K562 (cell line): ENCODE measurements around the gene RNF26. TPM values are rescaled to one million over a fixed set of nuclear protein-coding genes. Genes with fewer than 3 reads are reported as not detected.

Experiments used
- ATAC-seq: fragments of 200-7000 bp; cut with Tn5 transposase; 3 replicates; pipeline ENCODE4 v1.9.1; 2020; ENCODE audit warnings: moderate library complexity
- BruUV-seq: library from RNA; stranded (reverse); fragments of 400-500 nt; replicated peaks from 2 replicates; lab custom pipeline; 2021; lab: Mats Ljungman, UMichigan
- CTCF ChIA-PET: fragments of 300-600 bp; formaldehyde crosslinking; extraction: SDS; loops from one replicate; lab custom pipeline; 2021; ENCODE audit warnings: low intra/inter-chr PET ratio; lab: Yijun Ruan, JAX
- POLR2A ChIA-PET: fragments of 300-600, 350-650 bp; sonication (Branson Sonifier 250); formaldehyde crosslinking; extraction: SDS; loops from one replicate; lab custom pipeline; 2021; ENCODE audit warnings: antibody characterized with exemption, inconsistent platforms; lab: Yijun Ruan, JAX
- DNase-seq, 4 experiments: peaks; one replicate each; pipeline versions ENCODE4 v3.0.0 to v3.0.0-alpha.2; 2011 to 2018; ENCODE audit warnings: low spot score in 3 of 4, mixed read lengths in 3 of 4; ENCODE audit errors: extremely low read depth in 1 of 4
- FAIRE-seq: peaks from 2 replicates; lab custom pipeline; 2011; peaks lifted over from hg19 to GRCh38; lab: Jason Lieb, UNC
- H2AFZ ChIP-seq: 2 replicates; pipeline ENCODE4 v1.6.0; 2011; ENCODE audit warnings: low read depth, low read length, control low read depth, inconsistent platforms
- H3K27ac ChIP-seq: fragments of 200-600 bp; 3 replicates; pipeline ENCODE4 v1.8.0; 2011; ENCODE audit warnings: low read depth, mild to moderate bottlenecking, control low read depth, inconsistent platforms, low read length, moderate library complexity, mixed read lengths; ENCODE audit errors: extremely low read depth
- H3K27me3 ChIP-seq, 2 experiments: fragments of 300-600 bp in 1 of 2; 2 replicates in 1 of 2; 3 replicates in 1 of 2; pipeline versions ENCODE4 v1.6.0 to v1.8.0; 2011; ENCODE audit warnings: inconsistent platforms in 2 of 2, low read length in 2 of 2, mild to moderate bottlenecking in 1 of 2, mixed read lengths in 1 of 2, moderate library complexity in 1 of 2; ENCODE audit not compliant: control insufficient read depth in 2 of 2, insufficient read depth in 2 of 2
- H3K36me3 ChIP-seq: fragments of 300-600 bp; 3 replicates; pipeline ENCODE4 v1.8.0; 2011; ENCODE audit warnings: mild to moderate bottlenecking, low read length, inconsistent platforms; ENCODE audit not compliant: control insufficient read depth, insufficient read depth
- H3K4me1 ChIP-seq, 2 experiments: fragments of 200-600 bp in 1 of 2; replicated peaks in 1 of 2; 2 replicates in 1 of 2; 3 replicates in 1 of 2; pipeline versions ENCODE4 v1.5.1 to v1.8.0; 2011; ENCODE audit warnings: inconsistent platforms in 2 of 2, low read length in 2 of 2, mild to moderate bottlenecking in 1 of 2, mixed read lengths in 1 of 2, moderate library complexity in 1 of 2; ENCODE audit not compliant: control insufficient read depth in 2 of 2, insufficient read depth in 2 of 2
- H3K4me2 ChIP-seq: 2 replicates; pipeline ENCODE4 v1.6.1; 2011; ENCODE audit warnings: low read length, control low read depth, inconsistent platforms, mixed read lengths; ENCODE audit not compliant: insufficient read depth
- H3K4me3 ChIP-seq: fragments of 200-600 bp; sonication (generic), shearing (Covaris generic); 2 replicates; pipeline ENCODE4 v1.5.1; 2016; ENCODE audit warnings: control low read depth, inconsistent platforms
- H3K79me2 ChIP-seq: fragments of 200-600 bp; 3 replicates; pipeline ENCODE4 v1.8.0; 2011; ENCODE audit warnings: low read length, inconsistent platforms; ENCODE audit not compliant: control insufficient read depth, insufficient read depth
- H3K9ac ChIP-seq, 2 experiments: 2 replicates each; pipeline versions ENCODE4 v1.6.0 to v1.6.1; 2011; ENCODE audit warnings: low read depth in 2 of 2, low read length in 2 of 2, control low read depth in 1 of 2, inconsistent platforms in 1 of 2, mild to moderate bottlenecking in 1 of 2, mixed read lengths in 1 of 2; ENCODE audit not compliant: insufficient read depth in 1 of 2
- H3K9me1 ChIP-seq: one replicate; pipeline ENCODE4 v1.6.0; 2011; ENCODE audit warnings: inconsistent platforms, mild to moderate bottlenecking, low read length, moderate library complexity; ENCODE audit not compliant: control insufficient read depth, insufficient read depth
- H3K9me3 ChIP-seq: replicated peaks from 2 replicates; pipeline ENCODE4 v1.5.1; 2011; ENCODE audit warnings: low read depth, low read length, inconsistent platforms; ENCODE audit not compliant: control insufficient read depth, insufficient read depth
- H4K20me1 ChIP-seq: replicated peaks from 2 replicates; pipeline ENCODE4 v1.6.1; 2011; ENCODE audit warnings: low read length, inconsistent platforms, mixed read lengths; ENCODE audit not compliant: control insufficient read depth, insufficient read depth
- MECOM ChIP-seq: fragments of 250-450 bp; sonication (Bioruptor Pico); IDR thresholded peaks from 2 replicates; pipeline ENCODE4 v1.8.0; 2022; ENCODE audit warnings: inconsistent platforms
- POLR2G ChIP-seq: fragments of 200-400 bp; formaldehyde crosslinking; IDR thresholded peaks from 2 replicates; pipeline ENCODE4 v1.6.1; 2017; ENCODE audit warnings: low read depth, mild to moderate bottlenecking, antibody characterized with exemption, low read length, moderate library complexity
- RBFOX2 ChIP-seq: fragments of 200-400 bp; formaldehyde crosslinking; IDR thresholded peaks from 2 replicates; pipeline ENCODE4 v1.6.1; 2017; ENCODE audit warnings: low read depth, mild to moderate bottlenecking, low read length, moderate library complexity
- RNF2 ChIP-seq: sonication (generic); IDR thresholded peaks from 2 replicates; pipeline ENCODE4 v1.6.1; 2016
- SETDB1 ChIP-seq: IDR thresholded peaks from one replicate; pipeline ENCODE4 v1.6.1; 2012; ENCODE audit warnings: low read length, control low read depth, inconsistent platforms
- SMAD3 ChIP-seq: fragments of 450-650 bp; formaldehyde crosslinking; conservative IDR thresholded peaks from 2 replicates; pipeline ENCODE4 v1.4.0; 2020; ENCODE audit warnings: mild to moderate bottlenecking
- SMARCC2 ChIP-seq: fragments of 450-650 bp; IDR thresholded peaks from 2 replicates; pipeline ENCODE4 v1.6.1; 2017; ENCODE audit warnings: antibody characterized with exemption, moderate library complexity, mild to moderate bottlenecking, low read depth
- TCF7 ChIP-seq: sonication (generic); IDR thresholded peaks from 2 replicates; pipeline ENCODE4 v1.6.1; 2016; ENCODE audit warnings: antibody characterized with exemption, borderline replicate concordance
- ZNF274 ChIP-seq: IDR thresholded peaks from 2 replicates; pipeline ENCODE4 v1.6.1; 2011; ENCODE audit warnings: low read depth, mild to moderate bottlenecking, low read length, moderate library complexity, borderline replicate concordance
- WGBS: fragments of 100-300 bp; shearing (Covaris generic); methylation state at CpG from one replicate; pipeline ENCODE4 v1.1.6; 2016; ENCODE audit warnings: low coverage, mixed read lengths; ENCODE audit not compliant: insufficient coverage; ENCODE audit errors: missing lambda C conversion rate; 5-methylcytosine and 5-hydroxymethylcytosine counted together
- in situ Hi-C: fragments of 300-500 bp; cut with MboI; formaldehyde crosslinking; loops from 4 replicates; pipeline ENCODE4 v1.15.0; 2018; ENCODE audit warnings: inconsistent platforms, mixed read lengths
- intact Hi-C: fragments of 100-400 bp; cut with micrococcal nuclease; formaldehyde crosslinking; loops from 2 replicates; pipeline ENCODE4 v1.14.2; 2022
- polyA plus RNA-seq, 8 experiments: library from polyadenylated mRNA; depleted of rRNA in 4 of 8; stranded (reverse) in 5 of 8; unstranded in 3 of 8; fragments of >200 nt; fragmentation: Nextera tagmentation in 2 of 8; fragmentation: Illumina TruSeq in 1 of 8; extraction: Ambion mirVana in 2 of 8; extraction: Trizol in 1 of 8; gene quantifications; 2 replicates each; pipeline versions ENCODE4 v1.2.1 to v1.2.3, GENCODE V29; 2011 to 2014; ENCODE audit warnings: inconsistent platforms in 1 of 8, missing spikeins in 1 of 8
- total RNA-seq, 7 experiments: library from RNA; depleted of rRNA in 6 of 7; stranded (reverse); fragments of >200 nt in 6 of 7; fragmentation: Illumina TruSeq in 2 of 7; extraction: Trizol in 2 of 7; gene quantifications; 2 replicates each; pipeline versions ENCODE4 v1.2.1 to v1.2.3, GENCODE V29; 2011 to 2021; ENCODE audit warnings: low replicate concordance in 1 of 7
- TF ChIP-seq, protein P1 (sequence below): sonication (generic); formaldehyde crosslinking; IDR thresholded peaks from 2 replicates; pipeline ENCODE4 v1.8.0; 2022; ENCODE audit warnings: mild to moderate bottlenecking, low read depth, missing genetic modification reagents
- TF ChIP-seq, protein P2 (sequence below): fragments of 450-650 bp; formaldehyde crosslinking; IDR thresholded peaks from 2 replicates; pipeline ENCODE4 v1.4.0; 2020; ENCODE audit warnings: mild to moderate bottlenecking
- TF ChIP-seq, protein P3 (sequence below): sonication (generic); formaldehyde crosslinking; IDR thresholded peaks from 2 replicates; pipeline ENCODE4 v1.8.1; 2023; ENCODE audit warnings: mild to moderate bottlenecking, missing genetic modification reagents

RNF26 gene
- total and polyA plus RNA-seq, 9 of the 15 experiments (the other 6 are each of a cell fraction or from before 2014, with no cell fraction given), result 5.3 to 53.6 (median 12.7) TPM

DNA sequence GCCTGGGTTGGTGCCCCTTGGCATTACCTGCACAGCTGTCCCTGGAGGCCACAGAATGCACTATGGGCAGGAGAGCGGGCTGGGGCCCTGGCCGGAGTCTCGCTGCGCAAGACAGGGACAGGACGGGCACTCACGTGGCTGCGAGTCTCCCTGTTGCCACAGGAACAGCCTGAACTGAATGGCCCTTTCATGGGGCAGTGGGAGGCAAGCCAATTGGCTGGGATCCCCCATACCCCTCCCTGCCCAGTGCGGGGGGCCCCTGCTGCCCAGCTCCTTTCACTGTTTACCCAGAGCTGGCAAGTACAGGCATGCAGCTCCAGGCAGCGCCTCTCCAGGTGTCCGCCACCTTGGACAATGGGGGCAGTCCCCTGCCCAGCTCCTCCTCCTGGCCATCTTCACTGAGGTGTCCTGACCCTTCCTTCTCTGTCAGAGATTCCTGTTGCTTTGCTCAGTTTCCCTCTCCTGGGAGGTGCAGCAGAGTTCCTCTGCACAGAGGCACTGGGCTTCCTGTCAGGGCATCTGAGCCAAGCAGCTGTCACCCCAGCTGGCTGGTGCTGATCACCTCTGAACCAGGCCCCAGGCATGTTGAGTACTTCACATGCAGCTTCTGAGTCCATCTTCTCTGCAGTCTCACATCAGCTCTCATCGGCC is 42.0 kb downstream of the RNF26 start:
- ATAC-seq, result no peak
- TF ChIP-seq SETDB1 (no peak), RNF2 (no peak), TCF7 (no peak), ZNF274 (no peak), RBFOX2 (peak; percentile 55), SMAD3 (CRISPR knock-in tag) (no peak), POLR2G (0 out of 2 replicates have a peak, but pooled peaks have one; percentile 37), MECOM (CRISPR knock-in tag) (no peak), SMARCC2 (no peak)
- TF ChIP-seq, protein P1, sequence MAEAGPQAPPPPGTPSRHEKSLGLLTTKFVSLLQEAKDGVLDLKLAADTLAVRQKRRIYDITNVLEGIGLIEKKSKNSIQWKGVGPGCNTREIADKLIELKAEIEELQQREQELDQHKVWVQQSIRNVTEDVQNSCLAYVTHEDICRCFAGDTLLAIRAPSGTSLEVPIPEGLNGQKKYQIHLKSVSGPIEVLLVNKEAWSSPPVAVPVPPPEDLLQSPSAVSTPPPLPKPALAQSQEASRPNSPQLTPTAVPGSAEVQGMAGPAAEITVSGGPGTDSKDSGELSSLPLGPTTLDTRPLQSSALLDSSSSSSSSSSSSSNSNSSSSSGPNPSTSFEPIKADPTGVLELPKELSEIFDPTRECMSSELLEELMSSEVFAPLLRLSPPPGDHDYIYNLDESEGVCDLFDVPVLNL (CRISPR knock-in tag), result no peak
- TF ChIP-seq, protein P2, sequence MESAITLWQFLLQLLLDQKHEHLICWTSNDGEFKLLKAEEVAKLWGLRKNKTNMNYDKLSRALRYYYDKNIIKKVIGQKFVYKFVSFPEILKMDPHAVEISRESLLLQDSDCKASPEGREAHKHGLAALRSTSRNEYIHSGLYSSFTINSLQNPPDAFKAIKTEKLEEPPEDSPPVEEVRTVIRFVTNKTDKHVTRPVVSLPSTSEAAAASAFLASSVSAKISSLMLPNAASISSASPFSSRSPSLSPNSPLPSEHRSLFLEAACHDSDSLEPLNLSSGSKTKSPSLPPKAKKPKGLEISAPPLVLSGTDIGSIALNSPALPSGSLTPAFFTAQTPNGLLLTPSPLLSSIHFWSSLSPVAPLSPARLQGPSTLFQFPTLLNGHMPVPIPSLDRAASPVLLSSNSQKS, result no peak
- TF ChIP-seq, protein P3, sequence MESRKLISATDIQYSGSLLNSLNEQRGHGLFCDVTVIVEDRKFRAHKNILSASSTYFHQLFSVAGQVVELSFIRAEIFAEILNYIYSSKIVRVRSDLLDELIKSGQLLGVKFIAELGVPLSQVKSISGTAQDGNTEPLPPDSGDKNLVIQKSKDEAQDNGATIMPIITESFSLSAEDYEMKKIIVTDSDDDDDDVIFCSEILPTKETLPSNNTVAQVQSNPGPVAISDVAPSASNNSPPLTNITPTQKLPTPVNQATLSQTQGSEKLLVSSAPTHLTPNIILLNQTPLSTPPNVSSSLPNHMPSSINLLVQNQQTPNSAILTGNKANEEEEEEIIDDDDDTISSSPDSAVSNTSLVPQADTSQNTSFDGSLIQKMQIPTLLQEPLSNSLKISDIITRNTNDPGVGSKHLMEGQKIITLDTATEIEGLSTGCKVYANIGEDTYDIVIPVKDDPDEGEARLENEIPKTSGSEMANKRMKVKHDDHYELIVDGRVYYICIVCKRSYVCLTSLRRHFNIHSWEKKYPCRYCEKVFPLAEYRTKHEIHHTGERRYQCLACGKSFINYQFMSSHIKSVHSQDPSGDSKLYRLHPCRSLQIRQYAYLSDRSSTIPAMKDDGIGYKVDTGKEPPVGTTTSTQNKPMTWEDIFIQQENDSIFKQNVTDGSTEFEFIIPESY (CRISPR knock-in tag), result no peak
- TF ChIP-seq, all 486 proteins: peak for 2
- no peaks in the 10 kb centered on the region for H3K9me3 ChIP-seq
- H3K27me3 ChIP-seq, result no peaks in the 10 kb centered on the region
- ChIA-PET CTCF (interaction anchor here (5.9 kb wide), 1 partner anchor 20 kb away, joined by 41 read pairs; no protein-coding TSS in a partner anchor), POLR2A (interaction anchor here (0.6 to 6.0 kb wide), 8 partner anchors 8 to 284 kb away, joined by 3 to 34 read pairs (median 4); no protein-coding TSS in a partner anchor)
- H3K9ac ChIP-seq, result peak overlapping the region in 1 of 2 experiments; percentile 79; a peak in 2 of 4 replicates
- no peak for DNase-seq
- intact Hi-C loops (loop anchor here (5.0 kb wide), 1 partner anchor 269 kb away; the partner anchor contains the start of gene C2CD2L), in situ Hi-C loops (no loop called here)
- H3K79me2 ChIP-seq, result peaks cover 27% of the 10 kb centered on the region
- WGBS, result 92% methylated on average over 9 of the region's 11 CpGs
- H3K36me3 ChIP-seq, result peaks cover 24% of the 10 kb centered on the region; the same call in 1 of the 3 replicates
- no TSS peak for BruUV-seq
- no peak overlapping the region for H2AFZ ChIP-seq
- FAIRE-seq, result no peak
- H3K9me1 ChIP-seq, result no peaks in the 10 kb centered on the region
- no peak overlapping the region for H3K4me2 ChIP-seq
- H4K20me1 ChIP-seq, result peaks cover 5% of the 10 kb centered on the region; the same call in 1 of the 2 replicates
- no peak overlapping the region for H3K4me3 ChIP-seq
- H3K27ac ChIP-seq, result no peak overlapping the region
- peaks cover 65 to 82% of the 10 kb centered on the region in 2 experiments for H3K4me1 ChIP-seq
